ENCODE results near the gene APEX2.
"Not testable (repeated sequence)": the region's sequence is repeated elsewhere in the genome, so short reads cannot be mapped to it uniquely, and the experiment has no call there.

Gene APEX2, protein sequence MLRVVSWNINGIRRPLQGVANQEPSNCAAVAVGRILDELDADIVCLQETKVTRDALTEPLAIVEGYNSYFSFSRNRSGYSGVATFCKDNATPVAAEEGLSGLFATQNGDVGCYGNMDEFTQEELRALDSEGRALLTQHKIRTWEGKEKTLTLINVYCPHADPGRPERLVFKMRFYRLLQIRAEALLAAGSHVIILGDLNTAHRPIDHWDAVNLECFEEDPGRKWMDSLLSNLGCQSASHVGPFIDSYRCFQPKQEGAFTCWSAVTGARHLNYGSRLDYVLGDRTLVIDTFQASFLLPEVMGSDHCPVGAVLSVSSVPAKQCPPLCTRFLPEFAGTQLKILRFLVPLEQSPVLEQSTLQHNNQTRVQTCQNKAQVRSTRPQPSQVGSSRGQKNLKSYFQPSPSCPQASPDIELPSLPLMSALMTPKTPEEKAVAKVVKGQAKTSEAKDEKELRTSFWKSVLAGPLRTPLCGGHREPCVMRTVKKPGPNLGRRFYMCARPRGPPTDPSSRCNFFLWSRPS

DNA sequence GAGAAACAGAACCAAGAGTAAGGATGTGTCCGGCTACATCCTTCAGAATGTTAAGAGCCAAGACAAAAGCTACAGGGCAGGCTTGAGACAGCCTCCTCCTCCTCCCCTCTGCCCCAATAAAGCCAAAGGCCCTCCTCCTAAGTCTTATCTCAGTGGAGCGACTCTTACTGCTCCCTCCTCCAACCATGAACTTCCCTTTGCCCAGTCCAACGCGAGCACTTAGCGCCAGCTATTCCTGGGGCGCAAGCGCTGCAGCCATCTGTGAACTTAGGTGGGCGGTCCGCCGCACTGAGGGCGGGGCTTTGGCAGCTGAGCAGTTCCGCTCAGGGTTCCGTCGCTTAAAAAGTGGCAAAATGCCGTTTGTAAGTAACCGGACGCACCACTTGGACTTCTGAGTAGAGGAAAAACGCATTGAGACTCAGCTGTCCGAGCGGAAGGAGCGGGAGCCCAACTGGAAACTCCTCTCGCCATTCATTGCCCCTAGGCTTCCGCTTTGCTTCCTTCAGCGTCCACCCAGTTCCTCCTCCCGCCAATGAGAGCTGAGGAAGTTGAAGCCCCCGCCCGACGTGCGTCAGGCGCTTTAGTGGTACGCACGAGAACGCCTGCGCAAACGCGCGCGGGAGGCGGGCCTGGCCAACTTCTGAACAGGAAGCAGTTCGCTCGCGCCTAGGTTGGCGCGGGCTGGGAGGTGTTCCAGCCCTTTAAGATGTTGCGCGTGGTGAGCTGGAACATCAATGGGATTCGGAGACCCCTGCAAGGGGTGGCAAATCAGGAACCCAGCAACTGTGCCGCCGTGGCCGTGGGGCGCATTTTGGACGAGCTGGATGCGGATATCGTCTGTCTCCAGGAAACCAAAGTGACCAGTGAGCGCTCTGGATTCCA is at the start of gene APEX2:
TSS of gene APEX2 (plus strand) at position 647 of the 882 bp plus-strand sequence. CDS start at position 707, 60 bp downstream.
- DNase-seq (ENCODE audit: low spot score in 2 of 2) (peak; percentile 64 to 69), ATAC-seq (ENCODE audit: low read depth) (peak; percentile 95)
- Mint-ChIP-seq H3K4me1 (peaks cover 21% of the 10 kb centered on the region), H3K27me3 (no peaks in the 10 kb centered on the region), H3K9me3 (no peaks in the 10 kb centered on the region), H3K27ac (peak within 1 kb of the TSS; percentile 97), H3K36me3 (peaks cover 9% of the 10 kb centered on the region), H3K4me3 (peak within 1 kb of the TSS; percentile 98)

DNA sequence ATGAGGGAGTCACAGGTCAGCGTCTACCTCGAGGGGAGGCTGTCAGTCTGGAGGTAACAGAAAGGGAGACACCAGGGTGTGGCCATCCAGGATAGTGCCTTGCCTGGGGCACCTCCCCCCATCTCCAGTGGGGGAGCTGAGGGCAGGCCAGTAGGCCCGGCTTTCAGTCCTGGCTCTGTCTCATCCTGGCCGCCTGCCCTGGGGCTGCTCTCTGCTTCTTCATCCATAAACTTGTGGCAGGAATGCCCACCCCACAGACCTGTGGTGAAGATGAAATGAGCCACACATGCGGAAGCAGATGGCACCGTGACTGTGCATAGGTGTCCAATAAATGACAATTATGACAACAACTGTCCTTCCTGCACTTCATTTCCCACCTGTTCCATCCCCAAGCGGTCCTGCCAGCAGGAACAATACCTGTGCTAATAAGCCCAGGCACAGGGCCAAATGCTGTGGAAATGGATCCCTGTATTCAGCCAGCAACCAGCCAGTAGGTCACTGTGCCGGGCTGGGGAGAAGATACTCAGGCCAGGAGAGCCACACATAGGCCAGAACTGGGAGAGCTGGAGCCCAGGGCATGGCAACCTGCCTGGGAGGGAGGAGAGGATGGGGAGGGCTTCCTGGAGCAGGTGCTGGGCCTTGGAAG is 49.3 kb upstream of the APEX2 start:
- no peak for ATAC-seq (ENCODE audit: low read depth)
- H3K4me3 Mint-ChIP-seq, result no peak overlapping the region
- H3K27ac Mint-ChIP-seq, result peak overlapping the region; percentile 46
- H3K9me3 Mint-ChIP-seq, result no peaks in the 10 kb centered on the region
- DNase-seq (ENCODE audit: low spot score in 2 of 2), result no peak
- no peaks in the 10 kb centered on the region for H3K4me1 Mint-ChIP-seq
- no peaks in the 10 kb centered on the region for H3K27me3 Mint-ChIP-seq
- no peaks in the 10 kb centered on the region for H3K36me3 Mint-ChIP-seq

GRCh38 chrX:54961750-54962149 is 38.4 kb upstream of the APEX2 start:
- H3K27ac Mint-ChIP-seq, result no peak overlapping the region
- H3K36me3 Mint-ChIP-seq, result peaks cover 6% of the 10 kb centered on the region
- no peak overlapping the region for H3K4me3 Mint-ChIP-seq
- H3K27me3 Mint-ChIP-seq, result peaks cover 2% of the 10 kb centered on the region
- ATAC-seq (ENCODE audit: low read depth), result no peak
- H3K9me3 Mint-ChIP-seq, result no peaks in the 10 kb centered on the region
- no peak for DNase-seq (ENCODE audit: low spot score in 2 of 2)
- no peaks in the 10 kb centered on the region for H3K4me1 Mint-ChIP-seq

DNA sequence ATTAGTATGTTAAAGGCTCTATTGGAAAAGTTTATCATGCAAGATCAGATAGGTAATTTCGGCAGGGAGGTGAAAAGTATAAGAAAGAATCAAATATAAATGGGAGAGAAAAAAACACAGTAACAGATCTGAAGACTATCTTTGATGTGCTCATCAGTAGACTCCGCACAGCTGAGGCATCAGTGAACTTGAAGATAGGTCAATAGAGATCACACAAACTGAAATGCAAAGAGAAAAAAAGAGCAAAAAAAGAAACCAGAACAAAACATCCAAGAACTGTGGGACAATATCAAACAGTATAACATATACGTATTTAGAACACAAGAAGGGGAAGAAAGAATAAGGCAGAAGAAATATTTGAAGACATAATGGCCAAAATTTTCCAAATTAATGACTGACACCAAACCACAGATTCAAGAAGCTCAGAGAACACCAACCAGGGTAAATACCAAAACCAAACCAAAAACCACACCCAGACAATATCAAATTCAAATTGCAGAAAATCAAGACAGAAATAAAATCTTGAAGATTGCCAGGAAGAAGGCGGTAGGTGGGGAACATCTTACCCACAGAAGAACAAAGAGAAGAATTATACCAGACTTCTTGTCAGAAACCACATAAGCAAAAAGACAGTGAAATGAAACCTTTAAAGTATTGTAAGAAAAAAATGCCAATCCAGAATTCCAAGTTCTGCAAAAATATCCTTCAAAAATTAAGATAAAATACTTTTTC is 35.2 kb upstream of the APEX2 start:
- no peak for ATAC-seq (ENCODE audit: low read depth)
- Mint-ChIP-seq H3K4me3 (no peak overlapping the region), H3K9me3 (peaks cover 1% of the 10 kb centered on the region), H3K27me3 (peaks cover 2% of the 10 kb centered on the region), H3K4me1 (no peaks in the 10 kb centered on the region), H3K36me3 (peaks cover 3% of the 10 kb centered on the region), H3K27ac (no peak overlapping the region)
- DNase-seq (ENCODE audit: low spot score in 2 of 2), result no peak

- Mint-ChIP-seq H3K36me3 (peaks cover 2% of the 10 kb centered on the region), H3K4me1 (no peaks in the 10 kb centered on the region), H3K27me3 (no peaks in the 10 kb centered on the region), H3K4me3 (no peak overlapping the region), H3K9me3 (no peaks in the 10 kb centered on the region), H3K27ac (no peak overlapping the region)
- no peak for DNase-seq (ENCODE audit: low spot score in 2 of 2)
- no peak for ATAC-seq (ENCODE audit: low read depth)
Observed at GRCh38 chrX:54977387-54977786, 22.8 kb upstream of the APEX2 start.

GRCh38 chrX:54978448-54978847 is 21.7 kb upstream of the APEX2 start:
- no peak overlapping the region for H3K27ac Mint-ChIP-seq
- H3K27me3 Mint-ChIP-seq, result no peaks in the 10 kb centered on the region
- no peaks in the 10 kb centered on the region for H3K9me3 Mint-ChIP-seq
- H3K4me3 Mint-ChIP-seq, result no peak overlapping the region
- ATAC-seq (ENCODE audit: low read depth) (no peak), DNase-seq (ENCODE audit: low spot score in 2 of 2) (no peak)
- H3K4me1 Mint-ChIP-seq, result no peaks in the 10 kb centered on the region
- H3K36me3 Mint-ChIP-seq, result no peaks in the 10 kb centered on the region

- no peak overlapping the region for H3K4me3 Mint-ChIP-seq
- ATAC-seq (ENCODE audit: low read depth), result no peak
- H3K9me3 Mint-ChIP-seq, result no peaks in the 10 kb centered on the region
- H3K27me3 Mint-ChIP-seq, result no peaks in the 10 kb centered on the region
- no peak overlapping the region for H3K27ac Mint-ChIP-seq
- no peaks in the 10 kb centered on the region for H3K36me3 Mint-ChIP-seq
- H3K4me1 Mint-ChIP-seq, result no peaks in the 10 kb centered on the region
- no peak for DNase-seq (ENCODE audit: low spot score in 2 of 2)
Observed at GRCh38 chrX:54979432-54979831, 20.7 kb upstream of the APEX2 start.

DNA sequence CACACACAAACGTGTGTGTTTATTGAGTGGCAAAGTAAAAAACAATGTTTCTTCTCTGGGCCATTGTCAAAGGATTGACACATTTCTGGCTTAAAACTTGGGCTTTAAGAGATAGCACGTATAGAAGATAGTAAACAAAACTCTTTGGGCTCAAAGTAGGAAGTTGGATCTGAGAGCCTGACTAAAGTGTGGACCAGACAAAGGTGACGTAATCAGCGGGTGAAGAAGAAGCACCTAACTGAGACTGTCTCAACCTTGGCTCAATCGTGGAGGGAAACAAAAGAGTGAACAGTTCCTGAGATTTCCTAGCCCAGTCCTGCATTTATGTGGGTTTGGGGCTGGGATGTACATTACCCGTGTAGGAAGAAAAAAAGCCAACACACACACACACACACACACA is 19.8 kb upstream of the APEX2 start:
- ATAC-seq (ENCODE audit: low read depth) (no peak), DNase-seq (ENCODE audit: low spot score in 2 of 2) (no peak)
- Mint-ChIP-seq H3K27me3 (no peaks in the 10 kb centered on the region), H3K36me3 (no peaks in the 10 kb centered on the region), H3K4me1 (no peaks in the 10 kb centered on the region), H3K9me3 (no peaks in the 10 kb centered on the region), H3K4me3 (no peak overlapping the region), H3K27ac (no peak overlapping the region)

GRCh38 chrX:54983306-54983705 is 16.9 kb upstream of the APEX2 start:
- not testable (repeated sequence) for ATAC-seq (ENCODE audit: low read depth); H3K4me1 Mint-ChIP-seq; H3K4me3 Mint-ChIP-seq; H3K27ac Mint-ChIP-seq; H3K27me3 Mint-ChIP-seq; DNase-seq (ENCODE audit: low spot score in 2 of 2); H3K9me3 Mint-ChIP-seq; H3K36me3 Mint-ChIP-seq

GRCh38 chrX:54991706-54992105 is 8.5 kb upstream of the APEX2 start:
- no peaks in the 10 kb centered on the region for H3K9me3 Mint-ChIP-seq
- H3K27me3 Mint-ChIP-seq, result no peaks in the 10 kb centered on the region
- H3K4me1 Mint-ChIP-seq, result peaks cover 11% of the 10 kb centered on the region
- H3K36me3 Mint-ChIP-seq, result no peaks in the 10 kb centered on the region
- ATAC-seq (ENCODE audit: low read depth) (no peak), DNase-seq (ENCODE audit: low spot score in 2 of 2) (no peak)
- H3K27ac Mint-ChIP-seq, result no peak overlapping the region
- H3K4me3 Mint-ChIP-seq, result no peak overlapping the region

- H3K4me3 Mint-ChIP-seq, result no peak overlapping the region
- no peaks in the 10 kb centered on the region for H3K27me3 Mint-ChIP-seq
- ATAC-seq (ENCODE audit: low read depth), result no peak
- no peaks in the 10 kb centered on the region for H3K9me3 Mint-ChIP-seq
- no peak for DNase-seq (ENCODE audit: low spot score in 2 of 2)
- no peak overlapping the region for H3K27ac Mint-ChIP-seq
- peaks cover 11% of the 10 kb centered on the region for H3K4me1 Mint-ChIP-seq
- H3K36me3 Mint-ChIP-seq, result no peaks in the 10 kb centered on the region
Observed at GRCh38 chrX:54992911-54993622, 7.1 kb upstream of the APEX2 start.

GRCh38 chrX:54994099-54994498 is 6.1 kb upstream of the APEX2 start, which contains the start of gene PFKFB1:
PFKFB1 (minus strand) TSS chrX:54994188; CDS start chrX:54994007, 181 bp downstream.
- no peaks in the 10 kb centered on the region for H3K9me3 Mint-ChIP-seq
- H3K36me3 Mint-ChIP-seq, result no peaks in the 10 kb centered on the region
- no peak for ATAC-seq (ENCODE audit: low read depth)
- H3K27me3 Mint-ChIP-seq, result no peaks in the 10 kb centered on the region
- no peak for DNase-seq (ENCODE audit: low spot score in 2 of 2)
- H3K27ac Mint-ChIP-seq, result no peak within 1 kb of the TSS
- H3K4me3 Mint-ChIP-seq, result no peak within 1 kb of the TSS
- H3K4me1 Mint-ChIP-seq, result peaks cover 11% of the 10 kb centered on the region

All from memory B cell (primary cell).